GM21367 (cell line): ENCODE measurements around the gene ASCC3.
"Not testable (repeated sequence)": the region's sequence is repeated elsewhere in the genome, so short reads cannot be mapped to it uniquely, and the experiment has no call there.

Experiments used
- ATAC-seq: cut with Tn5 transposase; IDR thresholded peaks from one replicate; pipeline ENCODE4 v1.9.1; 2021; ENCODE audit not compliant: unreplicated experiment

ASCC3 gene

DNA sequence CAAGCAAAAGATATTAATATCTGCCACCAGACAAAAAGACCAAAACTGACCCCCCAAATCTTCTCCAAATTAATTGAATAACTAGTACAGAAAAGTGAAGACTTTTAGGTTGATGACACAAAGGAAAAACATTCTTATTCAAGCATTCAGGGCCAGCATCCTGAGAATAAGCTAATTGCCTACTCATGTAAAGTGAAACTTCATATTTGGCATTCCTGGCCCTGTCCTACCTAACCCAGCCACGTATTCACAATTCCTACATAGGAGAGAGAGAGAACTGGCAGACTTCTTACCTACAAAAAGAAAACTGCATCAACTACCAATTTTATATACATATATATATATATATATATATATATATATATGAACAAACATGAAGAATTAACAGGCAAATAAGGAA lies 4.9 kb upstream of the ASCC3 start:
- ATAC-seq, result no peak

DNA sequence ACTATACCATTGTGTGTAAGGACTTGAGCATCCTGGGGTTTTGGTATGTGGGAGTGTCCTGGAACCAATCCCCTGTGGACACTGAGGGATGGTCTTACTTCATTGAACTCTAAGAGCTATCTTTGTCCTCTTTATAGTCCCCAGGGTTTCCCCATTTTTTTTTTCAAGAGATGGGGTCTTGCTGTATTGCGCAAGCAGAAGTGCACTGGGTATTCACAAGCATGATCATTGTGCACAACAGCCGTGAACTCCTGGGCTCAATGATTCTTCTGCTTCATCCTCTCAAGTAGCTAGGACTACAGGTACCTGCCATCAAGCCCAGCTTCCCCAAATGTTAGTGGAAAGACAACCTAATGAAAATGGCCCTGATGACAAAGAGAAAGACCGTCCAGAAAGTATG lies 2.2 kb upstream of the ASCC3 start:
- no peak for ATAC-seq

DNA sequence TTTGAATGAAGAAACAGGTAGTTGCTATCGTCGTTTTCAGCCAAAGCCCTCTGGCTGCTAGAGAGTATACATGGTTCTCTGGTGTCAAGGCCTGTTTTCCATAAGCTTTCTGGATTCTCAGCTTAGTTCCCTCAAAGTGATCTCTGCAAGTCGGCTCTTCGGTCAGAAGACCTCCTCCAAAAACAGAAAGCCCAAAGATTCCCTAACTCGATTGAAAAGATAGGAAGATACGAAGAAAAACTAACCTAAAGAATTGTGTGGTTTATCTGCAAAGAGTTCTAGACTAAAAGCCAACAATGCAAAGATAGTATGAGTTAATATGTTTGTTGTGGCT lies 545 bp upstream of the ASCC3 start:
- ATAC-seq, result no peak

DNA sequence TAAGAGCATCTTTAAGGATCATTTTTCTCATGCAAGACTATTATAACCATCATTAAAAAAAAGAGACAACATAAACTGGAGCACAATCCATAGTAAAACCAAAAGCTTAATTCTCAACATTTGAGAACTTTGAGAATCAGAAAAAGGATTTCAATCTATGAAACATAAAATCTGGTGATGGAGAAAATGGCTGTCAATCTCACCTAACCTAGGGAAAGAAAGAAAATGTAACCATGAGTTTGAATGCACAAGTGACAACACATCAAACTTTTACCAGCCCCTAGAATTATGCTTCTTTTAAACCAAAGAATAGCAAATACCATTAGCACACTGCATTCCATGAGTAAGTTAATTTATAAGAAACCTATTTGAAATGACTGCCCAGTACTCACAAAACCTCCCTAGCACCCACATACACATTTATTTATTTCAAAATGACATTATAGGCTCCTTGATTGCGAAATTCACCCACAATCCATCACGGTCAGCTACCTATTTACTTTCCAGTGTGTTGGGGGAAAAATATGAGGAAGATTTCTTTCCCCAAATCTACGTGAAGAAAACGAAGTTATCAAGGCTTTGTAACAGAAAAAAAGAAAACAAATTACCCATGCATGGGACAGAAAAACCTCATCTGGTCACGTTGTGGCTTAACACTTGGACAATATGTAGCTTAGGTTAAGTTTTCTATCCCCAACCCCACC lies 828 bp downstream of the ASCC3 start:
- ATAC-seq, result no peak

DNA sequence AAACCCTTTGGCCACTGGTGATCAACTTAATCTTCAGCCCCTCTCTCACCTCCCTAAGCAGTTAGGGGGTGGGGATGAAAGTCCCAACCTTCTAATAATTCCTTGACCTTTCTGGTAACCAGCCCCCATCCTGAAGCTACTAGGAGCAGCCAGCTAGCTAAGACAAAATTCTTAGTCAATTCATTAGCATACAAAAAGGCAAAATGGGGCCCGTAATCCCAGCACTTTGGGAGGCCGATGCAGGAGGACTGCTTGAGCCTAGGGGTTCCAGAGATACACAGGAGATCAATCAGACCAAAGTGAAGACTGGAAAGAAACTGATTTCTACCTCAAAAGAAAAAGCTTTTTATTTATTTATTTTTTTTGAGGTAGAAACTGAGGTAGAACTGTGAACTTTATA lies 1.8 kb downstream of the ASCC3 start:
- ATAC-seq, result no peak

DNA sequence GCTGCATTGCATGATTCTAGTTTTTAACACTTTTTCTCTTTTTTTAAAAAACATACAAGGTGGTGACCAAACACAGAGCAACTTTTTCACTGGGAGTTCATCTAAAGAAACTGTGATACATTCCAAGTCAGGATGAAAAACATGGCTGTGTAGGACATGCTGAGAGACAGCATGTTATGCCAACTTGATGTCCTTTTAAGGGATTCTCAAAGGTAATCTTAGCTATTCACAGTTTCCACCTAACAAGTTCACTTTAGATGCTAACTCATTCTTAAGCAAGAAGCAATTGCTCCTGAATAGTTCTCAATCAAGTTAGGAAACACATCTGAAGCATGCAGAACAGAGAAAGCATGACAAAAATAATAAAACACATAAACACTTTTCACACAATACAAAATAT lies 3.3 kb downstream of the ASCC3 start:
- ATAC-seq, result no peak

DNA sequence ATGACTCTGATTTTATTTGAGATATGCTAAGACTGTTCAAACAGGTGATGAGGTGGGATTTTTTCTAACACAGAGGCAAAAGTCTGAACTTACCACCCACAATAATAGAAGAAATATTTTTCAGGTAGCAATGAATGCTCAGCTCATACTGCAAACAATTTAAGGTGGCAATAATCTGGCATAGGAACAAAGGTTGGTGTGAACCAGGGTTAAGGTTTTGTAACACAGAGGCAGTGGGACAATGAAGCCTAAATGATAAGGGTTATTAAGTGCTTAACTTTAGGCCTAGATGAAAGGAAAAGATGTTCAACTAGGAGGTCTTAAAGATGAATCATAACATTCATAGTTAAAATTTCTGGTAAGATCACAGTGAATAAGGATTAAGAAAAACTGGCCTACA lies 4.9 kb downstream of the ASCC3 start:
- ATAC-seq, result no peak

DNA sequence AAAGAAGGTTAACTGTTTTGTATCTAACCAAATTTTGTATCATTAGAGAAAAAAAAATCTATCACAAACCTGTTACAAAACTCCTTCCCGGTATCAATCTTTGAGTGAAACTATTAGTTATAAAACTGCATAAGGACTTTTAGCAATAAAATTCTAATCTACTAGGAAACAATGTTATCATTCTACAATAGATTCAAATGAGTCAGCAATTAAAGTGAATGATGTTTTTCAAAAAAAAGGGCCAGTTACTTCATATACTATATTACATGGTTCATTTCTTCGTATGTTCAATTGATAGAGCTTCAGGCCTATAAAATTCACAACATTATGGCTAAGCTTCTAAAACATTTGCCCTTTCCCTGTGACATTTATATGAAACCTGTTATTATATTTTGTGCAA lies 15.6 kb downstream of the ASCC3 start:
- ATAC-seq, result no peak

DNA sequence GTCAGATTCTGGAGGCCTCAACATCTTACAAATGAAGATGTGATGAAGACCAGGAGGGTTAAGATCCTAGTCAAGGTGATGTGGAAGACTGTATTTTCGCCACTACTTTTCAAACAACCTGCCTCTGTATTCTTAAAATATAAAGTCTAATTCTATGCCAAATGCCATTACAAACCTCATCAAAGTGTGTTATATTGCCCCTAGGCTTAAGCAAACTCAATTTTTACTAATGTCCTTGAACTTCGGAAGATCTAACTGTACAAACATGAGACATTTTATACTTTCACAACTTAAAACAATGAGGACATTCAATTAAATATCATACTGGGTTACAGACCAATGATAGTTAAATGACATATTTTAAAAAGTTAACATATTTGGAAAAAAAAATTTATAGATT lies 19.1 kb downstream of the ASCC3 start:
- ATAC-seq, result no peak

DNA sequence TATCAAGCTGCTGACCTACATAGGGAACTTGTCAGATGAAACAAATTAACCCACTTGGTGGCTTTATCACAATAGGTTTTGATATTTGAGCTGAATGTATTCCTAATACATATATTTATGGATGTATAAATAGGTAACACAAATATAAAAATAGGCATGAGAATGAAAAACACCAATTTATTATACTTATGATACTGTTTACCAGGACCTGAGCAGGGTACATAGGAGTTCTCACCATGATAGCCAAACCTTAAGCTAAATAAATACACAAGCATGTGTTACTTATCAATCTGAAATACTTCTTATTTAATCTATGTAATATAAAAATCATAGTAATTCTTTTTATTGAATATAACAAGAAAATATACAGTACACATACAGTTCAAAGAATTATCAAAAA lies 25.0 kb downstream of the ASCC3 start:
- no peak for ATAC-seq

DNA sequence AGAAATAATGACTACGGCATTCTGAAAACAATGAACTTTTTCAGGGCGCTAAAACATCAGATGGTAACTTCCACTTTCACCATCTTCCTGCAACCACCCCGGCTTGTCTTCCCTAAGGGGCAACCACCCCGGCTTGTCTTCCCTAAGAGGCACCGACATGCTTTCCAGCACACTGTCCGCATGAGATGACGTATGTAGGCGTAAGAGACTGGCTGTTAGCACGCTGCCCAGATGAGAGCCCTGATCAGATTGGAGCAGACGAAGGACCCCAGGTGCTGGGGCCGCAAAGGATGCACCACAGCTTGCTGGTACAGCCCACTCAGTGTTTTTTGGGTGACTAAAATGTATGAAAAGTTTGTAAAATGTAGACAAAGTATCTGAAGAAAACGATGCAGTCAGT lies 29.3 kb downstream of the ASCC3 start:
- no peak for ATAC-seq

DNA sequence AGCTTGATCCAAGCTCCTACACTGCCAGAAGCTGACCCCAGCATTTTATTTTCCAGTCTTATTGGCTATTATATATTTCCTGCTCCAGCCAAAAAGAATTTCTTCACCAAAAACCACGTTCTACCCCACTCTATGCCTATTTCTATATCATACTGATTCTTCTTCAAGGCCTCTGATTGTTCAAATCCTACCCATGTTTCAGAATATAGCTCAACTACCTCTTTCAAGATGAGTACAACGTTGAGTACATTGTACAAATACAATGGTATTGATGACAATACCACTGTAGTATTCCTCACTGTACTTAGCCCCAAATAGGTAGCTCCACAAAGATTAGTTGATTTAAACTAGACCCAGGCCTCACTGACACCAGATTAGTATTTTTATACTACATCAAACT lies 31.0 kb downstream of the ASCC3 start:
- ATAC-seq, result no peak

DNA sequence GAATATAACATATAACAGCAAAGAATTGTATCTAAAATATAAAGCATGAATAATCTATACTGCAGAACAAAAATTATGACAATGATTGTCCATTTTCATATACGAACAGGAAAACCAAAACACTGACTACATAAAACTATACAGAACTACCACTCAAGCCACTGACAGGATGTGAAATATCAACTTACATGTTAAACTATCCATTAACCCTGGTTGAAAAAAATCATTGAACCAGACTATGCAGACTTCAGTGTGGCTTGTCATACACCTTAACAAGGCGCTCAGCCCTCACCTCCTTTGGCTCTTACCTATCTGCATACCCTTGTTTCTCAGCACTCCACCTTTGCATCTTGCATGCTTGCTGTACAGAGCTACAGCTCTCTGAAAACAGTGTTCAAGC lies 34.9 kb downstream of the ASCC3 start:
- ATAC-seq, result no peak

DNA sequence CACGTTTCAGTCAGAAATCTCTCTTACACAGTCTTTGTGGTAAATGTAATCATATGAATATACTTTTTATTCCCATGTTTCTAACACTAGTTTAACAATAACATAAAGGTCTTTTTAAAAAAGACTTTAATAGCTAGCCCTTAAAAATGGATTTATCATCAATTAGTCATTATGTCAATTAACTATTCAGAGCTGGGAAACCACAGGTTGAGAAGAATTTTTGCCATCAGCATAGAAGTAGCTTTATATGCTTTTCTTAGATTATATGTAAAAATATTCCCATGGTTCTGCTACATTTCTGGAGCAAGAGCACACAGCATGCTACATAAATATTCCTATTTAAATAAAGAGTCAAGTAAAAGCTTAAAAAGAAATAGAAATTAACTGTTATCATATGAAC lies 35.5 kb downstream of the ASCC3 start:
- no peak for ATAC-seq

DNA sequence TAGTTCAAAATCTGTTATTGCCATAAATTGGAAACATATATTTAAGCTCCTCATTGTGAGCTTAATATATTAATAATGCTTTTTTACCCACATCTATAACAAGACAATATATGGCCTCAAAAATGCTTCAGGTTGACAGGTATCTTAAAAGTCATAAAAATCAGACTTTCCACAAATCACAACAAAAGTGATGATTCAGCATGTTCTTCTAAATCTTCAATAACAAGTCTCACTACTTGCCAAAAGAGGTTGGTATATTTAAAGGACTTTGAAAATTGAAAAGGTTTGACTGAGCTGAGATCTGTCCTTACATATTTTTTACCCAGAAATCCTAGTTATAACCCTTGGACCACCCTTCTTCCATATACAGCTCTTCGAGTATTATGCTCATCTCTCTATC lies 41.7 kb downstream of the ASCC3 start:
- no peak for ATAC-seq

DNA sequence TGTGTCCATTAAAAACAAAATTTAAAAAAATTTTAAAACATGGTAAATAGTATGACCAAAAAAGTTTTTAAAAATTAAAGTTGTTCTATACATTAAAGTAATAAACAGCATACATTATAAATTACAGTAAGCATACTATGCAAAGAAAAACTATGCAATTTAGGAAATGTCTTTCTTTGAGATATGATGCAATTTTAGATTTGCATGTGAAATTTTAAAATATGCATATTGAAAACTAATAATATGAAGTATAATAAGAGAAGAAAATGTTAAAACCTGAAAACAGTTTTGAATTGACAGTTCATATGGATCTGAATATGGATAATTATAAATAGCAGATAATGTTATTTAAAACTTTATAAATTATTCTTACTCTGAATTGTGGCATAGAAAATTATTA lies 43.1 kb downstream of the ASCC3 start:
- no peak for ATAC-seq

DNA sequence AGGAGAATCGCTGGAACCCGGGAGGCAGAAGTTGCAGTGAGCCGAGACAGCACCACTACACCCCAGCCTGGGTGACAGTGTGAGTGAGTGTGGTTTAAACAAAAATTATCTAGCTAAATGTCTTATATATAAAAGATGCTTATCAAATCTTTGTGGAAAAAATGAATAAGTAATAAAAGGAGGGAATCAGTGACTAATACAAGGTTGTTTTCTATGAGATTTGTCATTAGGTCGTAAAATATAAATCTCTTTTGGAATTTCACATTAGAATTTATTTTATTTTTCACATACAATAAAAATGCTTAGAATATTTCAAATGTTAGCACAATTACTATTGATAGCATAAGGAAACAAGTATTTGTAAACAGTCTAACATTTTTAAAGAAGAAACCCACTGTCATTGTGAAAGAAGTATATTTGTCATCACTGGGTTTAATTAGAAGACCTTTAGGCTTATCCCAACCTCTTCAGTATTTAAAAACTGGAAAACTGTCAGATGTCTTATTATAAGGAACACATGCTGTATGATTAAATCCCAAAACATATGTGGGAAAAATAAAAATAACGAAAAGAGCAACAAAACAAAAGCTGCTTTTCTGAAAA lies 47.1 kb downstream of the ASCC3 start:
- no peak for ATAC-seq

DNA sequence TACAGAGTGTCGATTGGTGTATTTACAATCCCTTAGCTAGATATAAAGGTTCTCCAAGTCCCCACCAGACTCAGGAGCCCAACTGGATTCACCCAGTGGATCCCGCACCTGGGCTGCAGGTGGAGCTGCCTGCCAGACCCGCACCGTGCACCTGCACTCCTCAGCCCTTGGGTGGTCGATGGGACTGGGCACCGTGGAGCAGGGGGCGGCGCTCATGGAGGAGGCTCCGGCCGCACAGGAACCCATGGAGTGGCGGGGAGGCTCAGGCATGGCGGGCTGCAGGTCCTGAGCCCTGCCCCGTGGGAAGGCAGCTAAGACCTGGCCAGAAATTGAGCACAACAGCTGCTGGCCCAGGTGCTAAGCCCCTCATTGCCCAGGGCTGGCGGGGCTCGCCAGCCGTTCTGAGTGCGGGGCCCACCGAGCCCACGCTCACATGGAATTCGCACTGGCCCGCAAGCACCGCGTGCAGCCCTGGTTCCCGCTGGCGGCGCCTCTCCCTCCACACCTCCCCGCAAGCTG lies 52.0 kb downstream of the ASCC3 start:
- not testable (repeated sequence) for ATAC-seq

DNA sequence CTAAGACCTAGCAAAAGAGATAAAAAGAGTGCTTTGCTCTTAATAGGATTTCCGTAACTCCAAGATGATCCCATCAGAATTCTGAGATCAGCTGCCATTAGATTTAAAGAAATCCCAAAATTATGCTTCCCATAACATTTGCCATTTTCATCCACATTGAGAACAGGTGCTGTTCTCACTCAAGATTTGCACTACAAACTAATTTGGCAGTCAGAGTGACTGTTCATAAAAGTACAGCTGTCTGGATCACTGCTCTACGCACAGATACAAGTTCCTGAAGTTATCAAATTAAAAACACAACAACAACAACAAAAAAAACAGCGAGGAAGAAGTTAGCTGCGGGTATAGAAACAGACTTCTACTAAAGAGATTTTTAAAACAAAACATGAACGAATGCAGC lies 58.1 kb downstream of the ASCC3 start:
- no peak for ATAC-seq

DNA sequence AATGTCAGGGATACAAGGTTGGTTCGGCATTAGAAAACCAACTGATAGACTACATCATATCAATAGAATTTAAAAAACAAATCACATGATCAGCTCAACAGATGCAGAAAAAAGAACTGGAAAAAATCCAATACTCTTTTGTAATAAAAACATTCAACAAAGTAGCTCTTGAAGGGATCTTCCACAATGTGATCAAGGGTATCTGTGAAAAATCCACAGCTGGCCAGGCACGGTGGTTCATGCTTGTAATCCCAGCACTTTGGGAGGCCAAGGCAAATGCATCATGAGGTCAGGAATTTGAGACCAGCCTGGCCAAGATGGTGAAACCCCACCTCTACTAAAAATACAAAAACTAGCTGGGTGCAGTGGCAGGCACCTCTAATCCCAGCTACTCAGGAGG lies 63.1 kb downstream of the ASCC3 start:
- ATAC-seq, result no peak

DNA sequence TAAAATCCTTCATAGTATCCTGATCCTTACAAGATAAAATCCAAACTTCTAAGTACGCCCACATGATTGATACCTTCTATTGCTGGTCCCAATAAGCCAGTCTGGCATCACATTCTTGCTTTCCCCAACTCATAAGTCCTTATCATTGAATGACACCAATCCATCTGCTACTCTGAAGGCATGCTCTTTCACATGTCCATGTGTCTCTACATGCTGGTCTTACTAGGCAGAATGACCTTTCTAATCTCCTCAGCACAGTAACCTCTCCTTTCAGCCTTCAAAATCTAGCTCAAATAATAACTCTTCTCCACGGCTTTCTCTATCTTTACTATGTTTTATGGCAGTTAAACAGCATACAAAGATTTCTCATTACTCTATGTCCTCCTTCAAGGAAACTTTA lies 71.1 kb downstream of the ASCC3 start:
- ATAC-seq, result no peak

DNA sequence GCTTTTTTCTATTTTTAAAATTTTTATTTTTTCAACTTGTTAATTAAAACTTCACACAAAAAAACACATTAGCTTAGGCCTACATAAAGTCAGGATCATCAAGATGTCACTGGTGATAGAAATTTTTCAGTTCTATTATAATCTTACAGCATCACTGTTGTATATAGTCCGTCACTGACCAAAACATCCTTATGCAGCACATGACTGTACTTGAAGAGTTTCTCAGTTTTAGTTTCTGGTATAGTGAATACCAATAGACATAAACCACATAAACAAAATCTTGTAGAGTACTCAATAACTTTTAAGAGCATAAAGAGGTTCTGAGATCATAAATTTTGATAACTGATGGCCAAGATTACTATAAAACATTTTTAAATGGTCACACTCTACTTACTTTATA lies 71.8 kb downstream of the ASCC3 start:
- no peak for ATAC-seq

DNA sequence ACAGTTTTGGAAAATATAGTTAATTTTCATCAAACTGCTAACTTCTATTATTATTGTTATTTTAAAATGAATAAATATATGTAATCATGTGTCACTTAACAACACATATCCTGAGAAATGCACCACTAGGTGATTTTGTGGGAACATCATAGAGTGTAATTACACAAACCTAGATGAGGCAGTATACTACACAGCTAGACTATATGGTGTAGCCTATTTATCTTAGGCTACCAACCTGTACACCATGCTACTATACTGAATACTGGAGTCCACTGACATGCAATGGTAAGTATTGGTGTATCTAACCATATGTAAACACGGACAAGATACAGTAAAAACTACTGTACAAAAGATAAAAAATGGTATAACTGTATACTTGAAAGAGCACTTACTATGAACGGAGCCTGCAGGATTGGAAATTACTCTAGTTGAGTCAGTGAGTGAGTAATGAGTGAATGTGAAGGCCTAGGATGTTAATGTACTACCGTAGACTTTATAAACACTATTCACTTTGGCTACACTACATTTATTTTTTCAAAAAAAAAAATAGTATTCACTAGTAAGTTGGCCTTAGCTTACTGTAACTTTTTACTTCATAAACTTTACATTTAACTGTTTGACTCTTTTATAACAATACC lies 72.4 kb downstream of the ASCC3 start:
- no peak for ATAC-seq
